ENCODE results near the gene SHROOM3.
"Not testable (repeated sequence)": the region's sequence is repeated elsewhere in the genome, so short reads cannot be mapped to it uniquely, and the experiment has no call there.

SHROOM3 gene

GRCh38 chr4:76723924-76724323 lies 288.9 kb downstream of the SHROOM3 start:
- TF ChIP-seq CTCF (IDR thresholded peaks at IDR 0.05; ENCODE audit: low read depth, low read length) = no peak
- Histone ChIP-seq H3K36me3 (peaks cover 3% of the 10 kb centered on the region), H3K9me3 (no peaks in the 10 kb centered on the region), H3K27me3 (no peaks in the 10 kb centered on the region), H3K4me3 (ENCODE audit: low read depth, low read length) (no peak overlapping the region), H3K4me1 (0 out of 2 replicates have a peak, but pooled peaks cover 2% of the 10 kb centered on the region)
- no peak for DNase-seq

DNA sequence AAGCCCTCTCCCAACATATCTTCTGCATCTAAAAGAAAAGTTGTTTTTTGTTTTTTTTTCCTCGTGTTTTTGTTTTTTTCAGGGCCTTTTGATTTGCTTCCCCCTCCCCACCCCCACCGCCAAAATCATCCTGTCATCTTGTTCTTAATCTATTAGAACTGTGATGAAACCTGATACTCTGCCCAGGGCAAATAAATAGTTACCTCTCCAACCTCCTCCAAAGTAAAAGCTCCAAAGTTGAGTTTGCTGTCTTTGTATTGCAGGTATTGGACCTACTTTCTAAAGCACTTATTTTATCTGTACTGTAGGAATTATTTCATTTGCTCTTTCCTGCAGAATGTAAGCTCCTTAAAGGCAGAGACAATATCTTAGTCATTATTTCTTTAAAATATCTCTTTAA lies 290.0 kb downstream of the SHROOM3 start:
- TF ChIP-seq CTCF (IDR thresholded peaks at IDR 0.05; ENCODE audit: low read depth, low read length) = no peak
- DNase-seq = no peak
- peaks cover 3% of the 10 kb centered on the region for H3K36me3 ChIP-seq

DNA sequence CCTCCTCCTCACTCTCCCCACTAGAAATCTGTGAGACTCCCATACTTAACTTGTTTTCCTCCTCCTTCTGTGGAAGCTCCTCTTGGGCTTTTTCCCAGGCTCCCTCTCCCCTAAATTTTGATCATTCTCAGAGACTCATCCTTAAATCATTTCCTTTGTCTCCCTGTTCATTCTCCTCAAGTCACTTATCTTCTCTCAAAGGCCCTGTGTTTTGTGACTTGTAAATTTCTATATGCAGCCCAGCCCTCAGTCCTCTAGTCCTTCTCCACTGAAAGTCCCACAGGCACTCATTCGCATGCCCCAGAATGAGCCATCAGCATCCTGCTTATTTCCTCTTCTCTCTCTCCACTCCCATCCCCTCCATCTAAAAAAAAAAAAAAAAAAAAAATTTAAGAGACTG lies 291.1 kb downstream of the SHROOM3 start:
- H3K36me3 ChIP-seq = peaks cover 3% of the 10 kb centered on the region
- no peaks in the 10 kb centered on the region for H3K27me3 ChIP-seq
- no peak for DNase-seq
- H3K9me3 ChIP-seq = no peaks in the 10 kb centered on the region
- no peak overlapping the region for H3K4me3 ChIP-seq (ENCODE audit: low read depth, low read length)
- 0 out of 2 replicates have a peak, but pooled peaks cover 2% of the 10 kb centered on the region for H3K4me1 ChIP-seq
- TF ChIP-seq CTCF (IDR thresholded peaks at IDR 0.05; ENCODE audit: low read depth, low read length) = no peak

More for the DNA sequence above, 290.0 kb downstream of the SHROOM3 start:
- no peaks in the 10 kb centered on the region for H3K9me3 ChIP-seq
- no peaks in the 10 kb centered on the region for H3K27me3 ChIP-seq
- H3K4me1 ChIP-seq = 0 out of 2 replicates have a peak, but pooled peaks cover 2% of the 10 kb centered on the region
- H3K4me3 ChIP-seq (ENCODE audit: low read depth, low read length) = no peak overlapping the region

- 0 out of 2 replicates have a peak, but pooled peaks cover 2% of the 10 kb centered on the region for H3K4me1 ChIP-seq
- H3K27me3 ChIP-seq = no peaks in the 10 kb centered on the region
- peaks cover 3% of the 10 kb centered on the region; the same call in 1 of the 2 replicates for H3K36me3 ChIP-seq
- no peaks in the 10 kb centered on the region for H3K9me3 ChIP-seq
- no peak for DNase-seq
- TF ChIP-seq CTCF (IDR thresholded peaks at IDR 0.05; ENCODE audit: low read depth, low read length) = no peak
- H3K4me3 ChIP-seq (ENCODE audit: low read depth, low read length) = no peak overlapping the region
These were observed 291.6 kb downstream of the SHROOM3 start for GRCh38 chr4:76726631-76727030.

DNA sequence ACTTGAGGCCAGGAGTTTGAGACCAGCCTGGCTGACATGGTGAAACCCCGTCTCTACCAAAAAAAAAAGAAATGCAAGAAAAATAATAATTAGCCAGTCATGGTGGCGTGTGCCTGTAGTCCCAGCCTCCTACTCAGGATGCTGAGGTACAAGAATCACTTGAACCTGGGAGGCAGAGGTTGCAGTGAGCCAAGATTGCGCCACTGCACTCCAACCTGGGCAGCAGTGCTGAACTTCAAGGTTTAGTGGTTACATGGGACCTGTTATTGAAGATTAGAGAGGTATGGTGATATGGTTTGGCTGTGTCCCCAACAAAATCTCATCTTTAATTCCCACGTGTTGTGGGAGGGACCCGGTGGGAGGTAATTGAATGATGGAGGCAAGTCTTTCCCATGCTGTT lies 292.9 kb downstream of the SHROOM3 start:
- DNase-seq, H3K9me3 ChIP-seq, H3K4me1 ChIP-seq: not testable (repeated sequence)

GRCh38 chr4:76729460-76729859 lies 294.4 kb downstream of the SHROOM3 start:
- Histone ChIP-seq H3K9me3 (no peaks in the 10 kb centered on the region), H3K4me1 (0 out of 2 replicates have a peak, but pooled peaks cover 2% of the 10 kb centered on the region), H3K4me3 (ENCODE audit: low read depth, low read length) (no peak overlapping the region), H3K36me3 (peaks cover 10% of the 10 kb centered on the region), H3K27me3 (no peaks in the 10 kb centered on the region)
- no peak for TF ChIP-seq CTCF (IDR thresholded peaks at IDR 0.05; ENCODE audit: low read depth, low read length)
- DNase-seq = no peak

More for the DNA sequence above, 292.9 kb downstream of the SHROOM3 start:
- H3K36me3 ChIP-seq; H3K4me3 ChIP-seq (ENCODE audit: low read depth, low read length); H3K27me3 ChIP-seq: not testable (repeated sequence)

DNA sequence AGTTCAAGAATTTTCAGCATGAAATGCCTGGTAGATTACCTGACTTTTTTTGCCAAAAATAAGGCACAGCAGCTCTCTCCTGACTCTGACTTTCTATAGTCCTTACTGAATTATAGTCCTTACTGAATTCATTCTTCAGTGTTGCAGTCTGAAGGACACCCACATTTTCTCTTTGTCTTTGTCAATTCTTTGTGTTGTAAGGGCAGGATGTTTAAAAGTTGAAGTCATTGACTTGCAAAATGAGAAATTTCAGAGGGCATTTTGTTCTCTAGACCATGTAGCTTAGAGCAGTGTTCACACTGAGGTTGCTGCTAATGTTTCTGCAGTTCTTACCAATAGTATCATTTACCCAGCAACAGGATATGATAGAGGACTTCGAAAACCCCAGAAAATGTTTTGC lies 295.0 kb downstream of the SHROOM3 start:
- Histone ChIP-seq H3K4me1 (no peaks in the 10 kb centered on the region), H3K4me3 (ENCODE audit: low read depth, low read length) (no peak overlapping the region), H3K9me3 (no peaks in the 10 kb centered on the region), H3K36me3 (peaks cover 12% of the 10 kb centered on the region), H3K27me3 (no peaks in the 10 kb centered on the region)
- no peak for DNase-seq
- TF ChIP-seq CTCF (IDR thresholded peaks at IDR 0.05; ENCODE audit: low read depth, low read length) = no peak

Measured in BE2C (cell line).